NB4 (cell line): ENCODE data around the gene SLC16A3.
A peak's percentile ranks its signal among the peaks of the same experiment; 100 is the strongest.

Experiments
- CTCF ChIP-seq: IDR thresholded peaks from one replicate; pipeline ENCODE4 v1.5.1; 2012; ENCODE audit warnings: low read depth, low read length
- MAX ChIP-seq: IDR thresholded peaks from 2 replicates; pipeline ENCODE4 v1.6.1; 2011; ENCODE audit warnings: low read depth, low read length
- POLR2A ChIP-seq: IDR thresholded peaks from 2 replicates; pipeline ENCODE4 v1.6.1; 2011; ENCODE audit warnings: mild to moderate bottlenecking; ENCODE audit not compliant: insufficient read length; ENCODE audit errors: extremely low read depth

GRCh38 chr17:82244413-82245133 is 15.7 kb downstream of the SLC16A3 start:
- TF ChIP-seq CTCF: peak; percentile 35
- peak; percentile 30 for TF ChIP-seq POLR2A
- no peak for TF ChIP-seq MAX
